WTC11 (cell line): ENCODE measurements around the gene COIL. TPM values are rescaled to one million over a fixed set of nuclear protein-coding genes. Genes with fewer than 3 reads are reported as not detected.

Experiments used
- ATAC-seq: fragments of 200-7000 bp; cut with Tn5 transposase; 2 replicates; pipeline ENCODE4 v1.10.0; 2021; ENCODE audit warnings: mild to moderate bottlenecking, moderate library complexity
- CTCF ChIA-PET: fragments of 300-600 bp; sonication (Branson Sonifier 250); formaldehyde crosslinking; loops from one replicate; lab custom pipeline; 2021; ENCODE audit warnings: antibody characterized with exemption; lab: Charles Lee
- POLR2A ChIA-PET: fragments of 350-600 bp; sonication (Branson Sonifier 250); formaldehyde crosslinking; loops from one replicate; lab custom pipeline; 2021; ENCODE audit warnings: antibody characterized with exemption; lab: Charles Lee
- DNase-seq: peaks from one replicate; pipeline ENCODE4 v3.0.0; 2021; ENCODE audit warnings: low spot score
- H3K27ac Mint-ChIP-seq: 2 replicates; pipeline ENCODE4 v1.8.0; 2021; ENCODE audit warnings: mixed read lengths
- H3K27me3 Mint-ChIP-seq: 2 replicates; pipeline ENCODE4 v1.8.0; 2021; ENCODE audit warnings: low read depth, mild to moderate bottlenecking, moderate library complexity, mixed read lengths
- H3K36me3 Mint-ChIP-seq: 2 replicates; pipeline ENCODE4 v1.8.0; 2021; ENCODE audit warnings: mixed read lengths
- H3K4me1 Mint-ChIP-seq: 2 replicates; pipeline ENCODE4 v1.8.0; 2022; ENCODE audit warnings: mixed read lengths
- H3K4me3 Mint-ChIP-seq: 2 replicates; pipeline ENCODE4 v1.8.0; 2021; ENCODE audit warnings: mild to moderate bottlenecking, moderate library complexity, mixed read lengths
- H3K9me3 Mint-ChIP-seq: 2 replicates; pipeline ENCODE4 v1.8.0; 2021; ENCODE audit warnings: mixed read lengths
- ATF1 ChIP-seq: sonication (generic); formaldehyde crosslinking; IDR thresholded peaks from 2 replicates; pipeline ENCODE4 v1.8.1; 2023; ENCODE audit warnings: mild to moderate bottlenecking, moderate library complexity, missing genetic modification reagents
- ESRRA ChIP-seq: sonication (generic); formaldehyde crosslinking; IDR thresholded peaks from 2 replicates; pipeline ENCODE4 v1.8.1; 2022; ENCODE audit warnings: mild to moderate bottlenecking, missing genetic modification reagents, borderline replicate concordance
- FOXK1 ChIP-seq: sonication (generic); formaldehyde crosslinking; IDR thresholded peaks from 2 replicates; pipeline ENCODE4 v1.8.0; 2022; ENCODE audit warnings: mild to moderate bottlenecking, moderate library complexity, missing genetic modification reagents
- JAZF1 ChIP-seq: fragments of 250-450 bp; sonication (Bioruptor Pico); IDR thresholded peaks from 2 replicates; pipeline ENCODE4 v1.9.0; 2021; ENCODE audit warnings: moderate library complexity, mild to moderate bottlenecking, inconsistent platforms
- KAT7 ChIP-seq: sonication (generic); formaldehyde crosslinking; IDR thresholded peaks from 2 replicates; pipeline ENCODE4 v1.8.1; 2023; ENCODE audit warnings: missing genetic modification reagents, mild to moderate bottlenecking, borderline replicate concordance
- MXD4 ChIP-seq: fragments of 250-450 bp; sonication (Bioruptor Pico); IDR thresholded peaks from 2 replicates; pipeline ENCODE4 v1.8.0; 2021; ENCODE audit warnings: mild to moderate bottlenecking, moderate library complexity, borderline replicate concordance
- NFATC4 ChIP-seq: fragments of 250-450 bp; sonication (Bioruptor Pico); IDR thresholded peaks from 2 replicates; pipeline ENCODE4 v1.9.0; 2021; ENCODE audit warnings: mild to moderate bottlenecking
- OVOL2 ChIP-seq: fragments of 250-450 bp; sonication (Bioruptor Pico); IDR thresholded peaks from 2 replicates; pipeline ENCODE4 v1.9.0; 2021; ENCODE audit warnings: mild to moderate bottlenecking, borderline replicate concordance
- SMAD4 ChIP-seq: sonication (generic); formaldehyde crosslinking; IDR thresholded peaks from 2 replicates; pipeline ENCODE4 v1.8.0; 2022; ENCODE audit warnings: mild to moderate bottlenecking, missing genetic modification reagents
- ZBTB21 ChIP-seq: sonication (generic); formaldehyde crosslinking; IDR thresholded peaks from 2 replicates; pipeline ENCODE4 v1.8.1; 2023; ENCODE audit warnings: mild to moderate bottlenecking, missing genetic modification reagents, borderline replicate concordance
- ZNF138 ChIP-seq: sonication (generic); formaldehyde crosslinking; conservative IDR thresholded peaks from 2 replicates; pipeline ENCODE4 v1.8.1; 2022; ENCODE audit warnings: mild to moderate bottlenecking, moderate library complexity, missing genetic modification reagents
- ZNF232 ChIP-seq: sonication (generic); formaldehyde crosslinking; IDR thresholded peaks from 2 replicates; pipeline ENCODE4 v1.8.0; 2022; ENCODE audit warnings: mild to moderate bottlenecking, missing genetic modification reagents
- ZNF671 ChIP-seq: fragments of 250-450 bp; sonication (Bioruptor Pico); IDR thresholded peaks from 2 replicates; pipeline ENCODE4 v1.8.0; 2021; ENCODE audit warnings: mild to moderate bottlenecking
- total RNA-seq: library from RNA; stranded (reverse); gene quantifications from 3 replicates; pipeline ENCODE4 v1.2.3, GENCODE V29; 2021
- TF ChIP-seq, protein P1 (sequence below): fragments of 250-450 bp; sonication (Bioruptor Pico); IDR thresholded peaks from 2 replicates; pipeline ENCODE4 v1.9.0; 2021; ENCODE audit warnings: moderate library complexity, mild to moderate bottlenecking, inconsistent platforms, borderline replicate concordance
- TF ChIP-seq, protein P2 (sequence below): sonication (generic); formaldehyde crosslinking; IDR thresholded peaks from 2 replicates; pipeline ENCODE4 v1.8.0; 2022; ENCODE audit warnings: missing genetic modification reagents
- TF ChIP-seq, protein P3 (sequence below): sonication (generic); formaldehyde crosslinking; IDR thresholded peaks from 2 replicates; pipeline ENCODE4 v1.8.1; 2023; ENCODE audit warnings: mild to moderate bottlenecking, moderate library complexity, missing genetic modification reagents
- TF ChIP-seq, protein P4 (sequence below): fragments of 250-450 bp; sonication (Bioruptor Pico); IDR thresholded peaks from 2 replicates; pipeline ENCODE4 v1.9.0; 2021; ENCODE audit warnings: mild to moderate bottlenecking, borderline replicate concordance
- TF ChIP-seq, protein P5 (sequence below): sonication (generic); formaldehyde crosslinking; IDR thresholded peaks from 2 replicates; pipeline ENCODE4 v1.8.1; 2022; ENCODE audit warnings: mild to moderate bottlenecking, moderate library complexity, missing genetic modification reagents

COIL gene
- total RNA-seq, 1 experiment from 2014 or later = 23.5 TPM

DNA sequence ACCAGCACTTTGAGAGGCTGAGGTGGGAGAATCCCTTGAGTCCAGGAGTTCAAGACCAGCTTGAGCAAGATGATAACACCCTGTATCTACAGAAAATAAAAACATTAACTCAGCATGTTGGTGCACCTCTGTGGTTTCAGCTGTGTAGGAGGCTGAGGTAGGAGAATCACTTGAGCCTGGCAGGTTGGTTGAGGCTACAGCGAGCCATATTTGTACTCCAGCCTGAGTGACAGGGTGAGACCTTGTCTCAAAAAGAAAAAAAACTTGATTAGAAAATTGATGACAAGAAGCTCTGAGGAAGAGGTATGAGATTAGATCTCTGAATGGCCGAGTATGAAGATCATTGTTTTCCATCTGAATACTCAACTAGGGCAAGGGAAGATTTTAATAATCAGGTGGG is 48.1 kb upstream of the COIL start:
- no peaks in the 10 kb centered on the region for H3K27me3 Mint-ChIP-seq
- peaks cover 8% of the 10 kb centered on the region; the same call in 1 of the 2 replicates for H3K9me3 Mint-ChIP-seq
- ATAC-seq = no peak
- ChIA-PET CTCF (interaction anchor here (2.1 to 3.3 kb wide), 3 partner anchors 40 to 79 kb away, joined by 9 to 13 read pairs (median 12); no protein-coding TSS in a partner anchor), POLR2A (no interaction called here)
- H3K27ac Mint-ChIP-seq = no peak overlapping the region
- H3K4me1 Mint-ChIP-seq = peaks cover 25% of the 10 kb centered on the region
- TF ChIP-seq, protein P1, sequence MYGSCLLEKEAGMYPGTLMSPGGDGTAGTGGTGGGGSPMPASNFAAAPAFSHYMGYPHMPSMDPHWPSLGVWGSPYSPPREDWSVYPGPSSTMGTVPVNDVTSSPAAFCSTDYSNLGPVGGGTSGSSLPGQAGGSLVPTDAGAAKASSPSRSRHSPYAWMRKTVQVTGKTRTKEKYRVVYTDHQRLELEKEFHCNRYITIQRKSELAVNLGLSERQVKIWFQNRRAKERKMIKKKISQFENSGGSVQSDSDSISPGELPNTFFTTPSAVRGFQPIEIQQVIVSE = no peak
- no peak for TF ChIP-seq SMAD4
- no peak for TF ChIP-seq KAT7 (CRISPR knock-in tag)
- TF ChIP-seq ZNF138 (CRISPR knock-in tag) = no peak
- no peak for DNase-seq
- H3K36me3 Mint-ChIP-seq = peaks cover 3% of the 10 kb centered on the region
- no peak overlapping the region for H3K4me3 Mint-ChIP-seq

DNA sequence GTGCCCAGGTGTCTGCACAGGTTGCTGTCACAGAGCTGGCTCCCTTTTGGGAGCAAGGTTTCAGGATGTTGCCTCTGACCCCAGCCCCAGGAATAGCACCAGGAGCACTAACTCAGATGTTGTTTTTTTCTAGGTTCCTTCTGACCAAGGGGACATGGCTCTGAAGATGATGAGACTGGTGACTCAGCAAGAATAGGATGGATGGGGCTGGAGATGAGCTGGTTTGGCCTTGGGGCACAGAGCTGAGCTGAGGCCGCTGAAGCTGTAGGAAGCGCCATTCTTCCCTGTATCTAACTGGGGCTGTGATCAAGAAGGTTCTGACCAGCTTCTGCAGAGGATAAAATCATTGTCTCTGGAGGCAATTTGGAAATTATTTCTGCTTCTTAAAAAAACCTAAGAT is 45.2 kb upstream of the COIL start:
- Mint-ChIP-seq H3K27me3 (no peaks in the 10 kb centered on the region), H3K9me3 (no peaks in the 10 kb centered on the region), H3K36me3 (peaks cover 10% of the 10 kb centered on the region), H3K27ac (no peak overlapping the region), H3K4me3 (no peak overlapping the region), H3K4me1 (peaks cover 17% of the 10 kb centered on the region)
- ChIA-PET POLR2A (no interaction called here), CTCF (interaction anchor here (0.5 to 1.4 kb wide), 4 partner anchors 38 to 104 kb away, joined by 3 to 5 read pairs (median 4); no protein-coding TSS in a partner anchor)
- TF ChIP-seq, protein P2, sequence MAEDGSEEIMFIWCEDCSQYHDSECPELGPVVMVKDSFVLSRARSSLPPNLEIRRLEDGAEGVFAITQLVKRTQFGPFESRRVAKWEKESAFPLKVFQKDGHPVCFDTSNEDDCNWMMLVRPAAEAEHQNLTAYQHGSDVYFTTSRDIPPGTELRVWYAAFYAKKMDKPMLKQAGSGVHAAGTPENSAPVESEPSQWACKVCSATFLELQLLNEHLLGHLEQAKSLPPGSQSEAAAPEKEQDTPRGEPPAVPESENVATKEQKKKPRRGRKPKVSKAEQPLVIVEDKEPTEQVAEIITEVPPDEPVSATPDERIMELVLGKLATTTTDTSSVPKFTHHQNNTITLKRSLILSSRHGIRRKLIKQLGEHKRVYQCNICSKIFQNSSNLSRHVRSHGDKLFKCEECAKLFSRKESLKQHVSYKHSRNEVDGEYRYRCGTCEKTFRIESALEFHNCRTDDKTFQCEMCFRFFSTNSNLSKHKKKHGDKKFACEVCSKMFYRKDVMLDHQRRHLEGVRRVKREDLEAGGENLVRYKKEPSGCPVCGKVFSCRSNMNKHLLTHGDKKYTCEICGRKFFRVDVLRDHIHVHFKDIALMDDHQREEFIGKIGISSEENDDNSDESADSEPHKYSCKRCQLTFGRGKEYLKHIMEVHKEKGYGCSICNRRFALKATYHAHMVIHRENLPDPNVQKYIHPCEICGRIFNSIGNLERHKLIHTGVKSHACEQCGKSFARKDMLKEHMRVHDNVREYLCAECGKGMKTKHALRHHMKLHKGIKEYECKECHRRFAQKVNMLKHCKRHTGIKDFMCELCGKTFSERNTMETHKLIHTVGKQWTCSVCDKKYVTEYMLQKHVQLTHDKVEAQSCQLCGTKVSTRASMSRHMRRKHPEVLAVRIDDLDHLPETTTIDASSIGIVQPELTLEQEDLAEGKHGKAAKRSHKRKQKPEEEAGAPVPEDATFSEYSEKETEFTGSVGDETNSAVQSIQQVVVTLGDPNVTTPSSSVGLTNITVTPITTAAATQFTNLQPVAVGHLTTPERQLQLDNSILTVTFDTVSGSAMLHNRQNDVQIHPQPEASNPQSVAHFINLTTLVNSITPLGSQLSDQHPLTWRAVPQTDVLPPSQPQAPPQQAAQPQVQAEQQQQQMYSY (CRISPR knock-in tag) = no peak
- no peak for TF ChIP-seq NFATC4 (CRISPR knock-in tag)
- TF ChIP-seq JAZF1 = no peak
- TF ChIP-seq MXD4 (CRISPR knock-in tag) = no peak
- TF ChIP-seq ZNF232 = no peak
- TF ChIP-seq FOXK1 = no peak
- TF ChIP-seq, protein P3, sequence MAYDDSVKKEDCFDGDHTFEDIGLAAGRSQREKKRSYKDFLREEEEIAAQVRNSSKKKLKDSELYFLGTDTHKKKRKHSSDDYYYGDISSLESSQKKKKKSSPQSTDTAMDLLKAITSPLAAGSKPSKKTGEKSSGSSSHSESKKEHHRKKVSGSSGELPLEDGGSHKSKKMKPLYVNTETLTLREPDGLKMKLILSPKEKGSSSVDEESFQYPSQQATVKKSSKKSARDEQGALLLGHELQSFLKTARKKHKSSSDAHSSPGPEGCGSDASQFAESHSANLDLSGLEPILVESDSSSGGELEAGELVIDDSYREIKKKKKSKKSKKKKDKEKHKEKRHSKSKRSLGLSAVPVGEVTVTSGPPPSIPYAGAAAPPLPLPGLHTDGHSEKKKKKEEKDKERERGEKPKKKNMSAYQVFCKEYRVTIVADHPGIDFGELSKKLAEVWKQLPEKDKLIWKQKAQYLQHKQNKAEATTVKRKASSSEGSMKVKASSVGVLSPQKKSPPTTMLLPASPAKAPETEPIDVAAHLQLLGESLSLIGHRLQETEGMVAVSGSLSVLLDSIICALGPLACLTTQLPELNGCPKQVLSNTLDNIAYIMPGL (CRISPR knock-in tag) = no peak
- TF ChIP-seq, protein P4, sequence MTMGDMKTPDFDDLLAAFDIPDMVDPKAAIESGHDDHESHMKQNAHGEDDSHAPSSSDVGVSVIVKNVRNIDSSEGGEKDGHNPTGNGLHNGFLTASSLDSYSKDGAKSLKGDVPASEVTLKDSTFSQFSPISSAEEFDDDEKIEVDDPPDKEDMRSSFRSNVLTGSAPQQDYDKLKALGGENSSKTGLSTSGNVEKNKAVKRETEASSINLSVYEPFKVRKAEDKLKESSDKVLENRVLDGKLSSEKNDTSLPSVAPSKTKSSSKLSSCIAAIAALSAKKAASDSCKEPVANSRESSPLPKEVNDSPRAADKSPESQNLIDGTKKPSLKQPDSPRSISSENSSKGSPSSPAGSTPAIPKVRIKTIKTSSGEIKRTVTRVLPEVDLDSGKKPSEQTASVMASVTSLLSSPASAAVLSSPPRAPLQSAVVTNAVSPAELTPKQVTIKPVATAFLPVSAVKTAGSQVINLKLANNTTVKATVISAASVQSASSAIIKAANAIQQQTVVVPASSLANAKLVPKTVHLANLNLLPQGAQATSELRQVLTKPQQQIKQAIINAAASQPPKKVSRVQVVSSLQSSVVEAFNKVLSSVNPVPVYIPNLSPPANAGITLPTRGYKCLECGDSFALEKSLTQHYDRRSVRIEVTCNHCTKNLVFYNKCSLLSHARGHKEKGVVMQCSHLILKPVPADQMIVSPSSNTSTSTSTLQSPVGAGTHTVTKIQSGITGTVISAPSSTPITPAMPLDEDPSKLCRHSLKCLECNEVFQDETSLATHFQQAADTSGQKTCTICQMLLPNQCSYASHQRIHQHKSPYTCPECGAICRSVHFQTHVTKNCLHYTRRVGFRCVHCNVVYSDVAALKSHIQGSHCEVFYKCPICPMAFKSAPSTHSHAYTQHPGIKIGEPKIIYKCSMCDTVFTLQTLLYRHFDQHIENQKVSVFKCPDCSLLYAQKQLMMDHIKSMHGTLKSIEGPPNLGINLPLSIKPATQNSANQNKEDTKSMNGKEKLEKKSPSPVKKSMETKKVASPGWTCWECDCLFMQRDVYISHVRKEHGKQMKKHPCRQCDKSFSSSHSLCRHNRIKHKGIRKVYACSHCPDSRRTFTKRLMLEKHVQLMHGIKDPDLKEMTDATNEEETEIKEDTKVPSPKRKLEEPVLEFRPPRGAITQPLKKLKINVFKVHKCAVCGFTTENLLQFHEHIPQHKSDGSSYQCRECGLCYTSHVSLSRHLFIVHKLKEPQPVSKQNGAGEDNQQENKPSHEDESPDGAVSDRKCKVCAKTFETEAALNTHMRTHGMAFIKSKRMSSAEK (CRISPR knock-in tag) = no peak
- TF ChIP-seq ZBTB21 (CRISPR knock-in tag) = no peak
- TF ChIP-seq ATF1 (CRISPR knock-in tag) = no peak
- TF ChIP-seq OVOL2 (CRISPR knock-in tag) = no peak
- TF ChIP-seq ZNF671 (CRISPR knock-in tag) = no peak
- no peak for TF ChIP-seq ESRRA (CRISPR knock-in tag)
- TF ChIP-seq KAT7 (CRISPR knock-in tag) = no peak
- TF ChIP-seq, protein P5, sequence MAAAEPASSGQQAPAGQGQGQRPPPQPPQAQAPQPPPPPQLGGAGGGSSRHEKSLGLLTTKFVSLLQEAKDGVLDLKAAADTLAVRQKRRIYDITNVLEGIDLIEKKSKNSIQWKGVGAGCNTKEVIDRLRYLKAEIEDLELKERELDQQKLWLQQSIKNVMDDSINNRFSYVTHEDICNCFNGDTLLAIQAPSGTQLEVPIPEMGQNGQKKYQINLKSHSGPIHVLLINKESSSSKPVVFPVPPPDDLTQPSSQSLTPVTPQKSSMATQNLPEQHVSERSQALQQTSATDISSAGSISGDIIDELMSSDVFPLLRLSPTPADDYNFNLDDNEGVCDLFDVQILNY = no peak
- no peak for DNase-seq
- ATAC-seq = no peak
